Measurements from ENCODE around the gene SLC2A13.
"Not testable (repeated sequence)": the region's sequence is repeated elsewhere in the genome, so short reads cannot be mapped to it uniquely, and the experiment has no call there.

The SLC2A13 gene

GRCh38 chr12:39867631-39868327 is 238.1 kb downstream of the SLC2A13 start:
- no peak for DNase-seq (ENCODE audit: low spot score)

GRCh38 chr12:39866135-39866534 is 239.7 kb downstream of the SLC2A13 start:
- no peak for DNase-seq (ENCODE audit: low spot score)

GRCh38 chr12:39860695-39861094 is 245.2 kb downstream of the SLC2A13 start:
- no peak for DNase-seq (ENCODE audit: low spot score)

- DNase-seq (ENCODE audit: low spot score): no peak
These were observed 252.9 kb downstream of the SLC2A13 start for GRCh38 chr12:39853003-39853402.

- DNase-seq (ENCODE audit: low spot score): no peak
These were observed 253.5 kb downstream of the SLC2A13 start for GRCh38 chr12:39852346-39852745.

- DNase-seq (ENCODE audit: low spot score): not testable (repeated sequence)
These were observed 257.7 kb downstream of the SLC2A13 start for GRCh38 chr12:39848218-39848617.

GRCh38 chr12:39846971-39847650 is 258.8 kb downstream of the SLC2A13 start:
- DNase-seq (ENCODE audit: low spot score): no peak

- no peak for DNase-seq (ENCODE audit: low spot score)
These were observed 259.6 kb downstream of the SLC2A13 start for GRCh38 chr12:39846304-39846703.

GRCh38 chr12:39840422-39840821 is 265.5 kb downstream of the SLC2A13 start:
- DNase-seq (ENCODE audit: low spot score): no peak

- no peak for DNase-seq (ENCODE audit: low spot score)
These were observed 266.8 kb downstream of the SLC2A13 start for GRCh38 chr12:39839072-39839471.

GRCh38 chr12:39835517-39836489 is 270.1 kb downstream of the SLC2A13 start:
- no peak for DNase-seq (ENCODE audit: low spot score)

GRCh38 chr12:39831587-39832315 is 274.1 kb downstream of the SLC2A13 start:
- no peak for DNase-seq (ENCODE audit: low spot score)

- no peak for DNase-seq (ENCODE audit: low spot score)
These were observed 274.9 kb downstream of the SLC2A13 start for GRCh38 chr12:39830852-39831520.

- DNase-seq (ENCODE audit: low spot score): no peak
These were observed 275.7 kb downstream of the SLC2A13 start for GRCh38 chr12:39830171-39830570.

- no peak for DNase-seq (ENCODE audit: low spot score)
These were observed 281.2 kb downstream of the SLC2A13 start for GRCh38 chr12:39824505-39825212.

GRCh38 chr12:39816671-39817185 is 289.2 kb downstream of the SLC2A13 start:
- DNase-seq (ENCODE audit: low spot score): no peak

- DNase-seq (ENCODE audit: low spot score): no peak
These were observed 290.1 kb downstream of the SLC2A13 start for GRCh38 chr12:39815746-39816145.

- DNase-seq (ENCODE audit: low spot score): no peak
These were observed 291.3 kb downstream of the SLC2A13 start for GRCh38 chr12:39814626-39815025.

GRCh38 chr12:39813776-39814175 is 292.1 kb downstream of the SLC2A13 start:
- DNase-seq (ENCODE audit: low spot score): no peak

- DNase-seq (ENCODE audit: low spot score): not testable (repeated sequence)
These were observed 293.4 kb downstream of the SLC2A13 start for GRCh38 chr12:39812456-39812855.

Measured in hepatic stellate cell (primary cell).